IMR-90 (cell line): ENCODE measurements around the gene ARSB. TPM values are rescaled to one million over a fixed set of nuclear protein-coding genes. Genes with fewer than 3 reads are reported as not detected.

ENCODE experiments used
- ATAC-seq: fragments of 200-7000 bp; cut with Tn5 transposase; 2 replicates; pipeline ENCODE4 v1.9.1; 2020; ENCODE audit warnings: low read depth, mild to moderate bottlenecking, moderate library complexity
- BruUV-seq: library from RNA; stranded (reverse); fragments of 400-500 nt; replicated peaks from 2 replicates; lab custom pipeline; 2021; lab: Mats Ljungman, UMichigan
- CTCF ChIA-PET: fragments of 300-600 bp; formaldehyde crosslinking; extraction: SDS; loops from one replicate; lab custom pipeline; 2021; ENCODE audit warnings: antibody characterized with exemption; lab: Yijun Ruan, JAX
- POLR2A ChIA-PET: fragments of 300-600 bp; sonication (Branson Sonifier 250); formaldehyde crosslinking; loops from one replicate; lab custom pipeline; 2022; ENCODE audit warnings: antibody characterized with exemption; ENCODE audit not compliant: unreplicated experiment; lab: Charles Lee
- DNase-seq: peaks from one replicate; pipeline ENCODE4 v3.0.0; 2013
- H2AFZ ChIP-seq: replicated peaks from 2 replicates; pipeline ENCODE3; 2013; ENCODE audit warnings: low read length, mild to moderate bottlenecking; ENCODE audit not compliant: poor library complexity
- H2AK5ac ChIP-seq: 2 replicates; pipeline ENCODE4 v1.6.1; 2013; ENCODE audit warnings: low read depth, low read length, inconsistent platforms
- H2AK9ac ChIP-seq: replicated peaks from 2 replicates; pipeline ENCODE3; 2013; ENCODE audit warnings: mild to moderate bottlenecking, low read depth, low read length, moderate library complexity; ENCODE audit not compliant: poor library complexity
- H2BK120ac ChIP-seq: 2 replicates; pipeline ENCODE4 v1.6.1; 2013; ENCODE audit warnings: low read depth, low read length, inconsistent platforms
- H2BK15ac ChIP-seq: 3 replicates; pipeline ENCODE4 v1.6.1; 2013; ENCODE audit warnings: low read depth, low read length, inconsistent platforms
- H2BK20ac ChIP-seq: 2 replicates; pipeline ENCODE4 v1.6.1; 2013; ENCODE audit warnings: low read depth, mild to moderate bottlenecking, inconsistent platforms, low read length, moderate library complexity
- H2BK5ac ChIP-seq: 2 replicates; pipeline ENCODE4 v1.6.1; 2013; ENCODE audit warnings: mild to moderate bottlenecking, low read depth, low read length, inconsistent platforms; ENCODE audit not compliant: poor library complexity, severe bottlenecking
- H3K14ac ChIP-seq: replicated peaks from 2 replicates; pipeline ENCODE4 v1.6.1; 2013; ENCODE audit warnings: low read depth, low read length, inconsistent platforms
- H3K18ac ChIP-seq: 2 replicates; pipeline ENCODE4 v1.6.1; 2013; ENCODE audit warnings: low read depth, low read length, control low read depth
- H3K23ac ChIP-seq: 2 replicates; pipeline ENCODE4 v1.6.1; 2013; ENCODE audit warnings: low read depth, low read length, inconsistent platforms
- H3K27ac ChIP-seq: 2 replicates; pipeline ENCODE4 v1.5.1; 2013; ENCODE audit warnings: mild to moderate bottlenecking, control low read depth, low read length; ENCODE audit not compliant: insufficient read depth
- H3K27me3 ChIP-seq: 2 replicates; pipeline ENCODE4 v1.6.1; 2013; ENCODE audit warnings: low read length; ENCODE audit not compliant: control insufficient read depth, insufficient read depth
- H3K36me3 ChIP-seq: 2 replicates; pipeline ENCODE4 v1.6.1; 2013; ENCODE audit warnings: low read length, mixed read lengths; ENCODE audit not compliant: control insufficient read depth, insufficient read depth
- H3K4ac ChIP-seq: 2 replicates; pipeline ENCODE4 v1.6.1; 2013; ENCODE audit warnings: low read depth, low read length, inconsistent platforms
- H3K4me1 ChIP-seq: 2 replicates; pipeline ENCODE4 v1.6.1; 2013; ENCODE audit warnings: low read length, mixed read lengths; ENCODE audit not compliant: control insufficient read depth, insufficient read depth
- H3K4me2 ChIP-seq: 2 replicates; pipeline ENCODE4 v1.6.1; 2013; ENCODE audit warnings: low read depth, mild to moderate bottlenecking, control low read depth, low read length, moderate library complexity
- H3K4me3 ChIP-seq: 2 replicates; pipeline ENCODE4 v1.5.1; 2013; ENCODE audit warnings: low read depth, mild to moderate bottlenecking, control low read depth, low read length, moderate library complexity; ENCODE audit not compliant: insufficient read depth
- H3K56ac ChIP-seq: 2 replicates; pipeline ENCODE4 v1.6.1; 2013; ENCODE audit warnings: low read length, inconsistent platforms; ENCODE audit not compliant: insufficient read depth; ENCODE audit errors: extremely low read depth
- H3K79me1 ChIP-seq, 2 experiments: 2 replicates each; pipeline ENCODE4 v1.6.1; 2013; ENCODE audit warnings: low read length in 2 of 2, inconsistent platforms in 1 of 2, low read depth in 1 of 2
- H3K9ac ChIP-seq: 2 replicates; pipeline ENCODE4 v1.6.1; 2013; ENCODE audit warnings: low read depth, low read length, control low read depth
- H3K9me1 ChIP-seq: 2 replicates; pipeline ENCODE4 v1.6.1; 2013; ENCODE audit warnings: low read length, inconsistent platforms; ENCODE audit not compliant: insufficient read depth
- H3K9me3 ChIP-seq: 2 replicates; pipeline ENCODE4 v1.6.1; 2013; ENCODE audit warnings: low read length; ENCODE audit not compliant: control insufficient read depth, insufficient read depth
- H4K20me1 ChIP-seq: 2 replicates; pipeline ENCODE4 v1.6.1; 2013; ENCODE audit warnings: low read length, inconsistent platforms; ENCODE audit not compliant: insufficient read depth
- H4K5ac ChIP-seq: 2 replicates; pipeline ENCODE4 v1.6.1; 2013; ENCODE audit warnings: mild to moderate bottlenecking, low read depth, low read length, control low read depth
- H4K8ac ChIP-seq, 2 experiments: 2 replicates each; pipeline ENCODE4 v1.6.1; 2013; ENCODE audit warnings: low read depth in 2 of 2, low read length in 2 of 2, control low read depth in 1 of 2, inconsistent platforms in 1 of 2
- H4K91ac ChIP-seq: 2 replicates; pipeline ENCODE4 v1.6.1; 2013; ENCODE audit warnings: low read depth, low read length, inconsistent platforms; ENCODE audit not compliant: insufficient read depth
- CEBPB ChIP-seq: IDR thresholded peaks from 2 replicates; pipeline ENCODE4 v1.6.1; 2012; ENCODE audit warnings: low read depth, low read length, improper control_type of control experiment
- RCOR1 ChIP-seq: IDR thresholded peaks from 2 replicates; pipeline ENCODE4 v1.6.1; 2012; ENCODE audit warnings: mild to moderate bottlenecking, low read length, improper control_type of control experiment; ENCODE audit not compliant: insufficient replicate concordance
- SMC3 ChIP-seq: fragments of 150-350 bp; IDR thresholded peaks from 2 replicates; pipeline ENCODE4 v1.6.1; 2016; ENCODE audit warnings: low read depth, mild to moderate bottlenecking, antibody characterized with exemption, low read length, moderate library complexity
- WGBS, 2 experiments: methylation state at CpG; one replicate each; pipeline versions ENCODE4 v1.1.5 to v1.1.7; 2013; ENCODE audit warnings: missing lambda C conversion rate in 2 of 2; ENCODE audit not compliant: insufficient read length in 1 of 2; ENCODE audit errors: extremely low coverage in 2 of 2; 5-methylcytosine and 5-hydroxymethylcytosine counted together
- dilution Hi-C: fragments of 300-500 bp; cut with HindIII; formaldehyde crosslinking; loops from one replicate; pipeline ENCODE4 v1.14.3; 2018; ENCODE audit warnings: low sequenced_read_pairs; ENCODE audit not compliant: unreplicated experiment
- in situ Hi-C: fragments of 300-500 bp; cut with MboI; formaldehyde crosslinking; loops from 3 replicates; pipeline ENCODE4 v1.14.3; 2019; ENCODE audit warnings: low sequenced_read_pairs, inconsistent platforms, mixed read lengths
- intact Hi-C: fragments of 100-400 bp; cut with micrococcal nuclease; formaldehyde crosslinking; loops from 2 replicates; pipeline ENCODE4 v1.10.0; 2022
- polyA plus RNA-seq, 3 experiments: library from polyadenylated mRNA; depleted of rRNA; stranded (reverse); fragments of >200 nt; gene quantifications; 2 replicates each; pipeline ENCODE4 v1.2.3, GENCODE V29; 2012; ENCODE audit warnings: low replicate concordance in 1 of 3
- total RNA-seq: library from RNA; depleted of rRNA; stranded (reverse); fragments of >200 nt; gene quantifications from 2 replicates; pipeline ENCODE4 v1.2.3, GENCODE V29; 2012

The ARSB gene
- total and polyA plus RNA-seq, 2 of the 4 experiments (the other 2 are of a cell fraction): 16.0 to 16.3 TPM

- Histone ChIP-seq H3K4me2 (no peak overlapping the region), H3K18ac (no peak overlapping the region), H2AK9ac (no peak overlapping the region), H2AFZ (peak overlapping the region; percentile 2), H2BK120ac (no peak overlapping the region), H4K91ac (peak overlapping the region; percentile 26; the same call in 1 of the 2 replicates), H4K8ac (peak overlapping the region in 1 of 2 experiments; percentile 53; a peak in 1 of 4 replicates), H3K9ac (no peak overlapping the region), H2BK20ac (peak overlapping the region; percentile 4; the same call in 1 of the 2 replicates), H2BK15ac (no peak overlapping the region), H3K14ac (peak overlapping the region; percentile 49; the same call in 1 of the 2 replicates), H3K79me1 (peaks cover 0 to 12% of the 10 kb centered on the region in 2 experiments; a peak in 2 of 4 replicates), H3K36me3 (no peaks in the 10 kb centered on the region), H3K9me3 (no peaks in the 10 kb centered on the region; the same call in 1 of the 2 replicates), H3K4me3 (no peak overlapping the region), H2AK5ac (0 out of 2 replicates have a peak overlapping the region, but pooled peaks have one; percentile 36), H4K5ac (no peak overlapping the region), H3K4ac (0 out of 2 replicates have a peak overlapping the region, but pooled peaks have one; percentile 30), H2BK5ac (no peak overlapping the region), H3K27ac (no peak overlapping the region), H3K23ac (no peak overlapping the region; the same call in 1 of the 2 replicates), H3K56ac (no peak overlapping the region), H3K27me3 (no peaks in the 10 kb centered on the region), H3K4me1 (peaks cover 5% of the 10 kb centered on the region), H3K9me1 (peaks cover 4% of the 10 kb centered on the region), H4K20me1 (no peaks in the 10 kb centered on the region)
- BruUV-seq: no TSS peak
- in situ Hi-C loops (loop anchor here (10.0 kb wide), 3 partner anchors 69 to 361 kb away; no protein-coding TSS in a partner anchor), dilution Hi-C loops (no loop called here), intact Hi-C loops (loop anchor here (5.0 to 10.0 kb wide), 2 partner anchors 249 to 361 kb away; partner anchors contain the start of gene LHFPL2)
- ATAC-seq: peak; percentile 78
- no CpG with 5 or more reads among the region's 4 CpGs for WGBS, 2 experiments
- peak; percentile 89 for TF ChIP-seq CEBPB
- TF ChIP-seq RCOR1: peak; percentile 24
- TF ChIP-seq SMC3: no peak
- CTCF ChIA-PET: no interaction called here
- peak; percentile 90 for DNase-seq
- POLR2A ChIA-PET: interaction anchor here (0.6 kb wide), 1 partner anchor 89 kb away, joined by 3 read pairs; no protein-coding TSS in a partner anchor
Observed at GRCh38 chr5:78896132-78896531, 89.0 kb downstream of the ARSB start.
